Tibial nerve (tissue), 4 donors: ENCODE results near the gene MEF2C. TPM values are rescaled to one million over a fixed set of nuclear protein-coding genes. Genes with fewer than 3 reads are reported as not detected.

ENCODE experiments used
- DNase-seq, 2 donors: peaks; one replicate each; pipeline ENCODE4 v3.0.0-alpha.2; 2019; ENCODE audit warnings: low spot score in 2 of 2
- H3K27ac ChIP-seq, 4 donors: fragments of 200-600 bp; sonication (generic) in 3 of 4; one replicate each; pipeline ENCODE4 v1.5.1; 2017 to 2019; ENCODE audit warnings: mild to moderate bottlenecking in 1 of 4
- H3K27me3 ChIP-seq, 2 donors: fragments of 200-600 bp; sonication (generic) in 1 of 2; one replicate each; pipeline versions ENCODE4 v1.5.1 to v1.6.0; 2017 to 2019
- H3K36me3 ChIP-seq, 3 donors: fragments of 200-600 bp; sonication (generic); one replicate each; pipeline ENCODE4 v1.5.1; 2018 to 2019
- H3K4me1 ChIP-seq, 4 donors: fragments of 200-600 bp; sonication (generic) in 3 of 4; one replicate each; pipeline ENCODE4 v1.5.1; 2017 to 2019
- H3K4me3 ChIP-seq, 4 donors: fragments of 200-600 bp; sonication (generic) in 3 of 4; one replicate each; pipeline ENCODE4 v1.5.1; 2017 to 2019; ENCODE audit warnings: mild to moderate bottlenecking in 1 of 4, moderate library complexity in 1 of 4
- H3K9me3 ChIP-seq, 4 donors: fragments of 200-600 bp; sonication (generic) in 3 of 4; one replicate each; pipeline ENCODE4 v1.5.1; 2017 to 2019
- EP300 ChIP-seq, 2 donors: sonication (generic); formaldehyde crosslinking; IDR thresholded peaks; one replicate each; pipeline ENCODE4 v1.6.1; 2017; ENCODE audit warnings: antibody characterized with exemption in 2 of 2, mild to moderate bottlenecking in 1 of 2
- POLR2A ChIP-seq, 2 donors: fragments of 450-650 bp; IDR thresholded peaks; one replicate each; pipeline ENCODE4 v1.6.1; 2017; ENCODE audit warnings: antibody characterized with exemption in 2 of 2, mild to moderate bottlenecking in 2 of 2, moderate library complexity in 2 of 2
- WGBS, 2 donors: methylation state at CpG; one replicate each; pipeline ENCODE4 v1.1.5; 2018; 5-methylcytosine and 5-hydroxymethylcytosine counted together
- total RNA-seq, 4 donors: library from RNA; depleted of rRNA; stranded (reverse); fragments of >200 nt; gene quantifications; one replicate each; pipeline ENCODE4 v1.1.0, GENCODE V29; 2016
- TF ChIP-seq, protein P1 (sequence below), 5 experiments: fragments of 200-600 bp in 3 of 5; fragments of 450-650 bp in 2 of 5; sonication (generic) in 3 of 5; IDR thresholded peaks; one replicate each; pipeline ENCODE4 v1.5.1; 2016 to 2019; ENCODE audit warnings: antibody characterized with exemption in 5 of 5, mild to moderate bottlenecking in 3 of 5, moderate library complexity in 2 of 5

Gene MEF2C
- total RNA-seq, 4 donors from 2014 or later: 16.5 to 40.8 (median 29.1) TPM

DNA sequence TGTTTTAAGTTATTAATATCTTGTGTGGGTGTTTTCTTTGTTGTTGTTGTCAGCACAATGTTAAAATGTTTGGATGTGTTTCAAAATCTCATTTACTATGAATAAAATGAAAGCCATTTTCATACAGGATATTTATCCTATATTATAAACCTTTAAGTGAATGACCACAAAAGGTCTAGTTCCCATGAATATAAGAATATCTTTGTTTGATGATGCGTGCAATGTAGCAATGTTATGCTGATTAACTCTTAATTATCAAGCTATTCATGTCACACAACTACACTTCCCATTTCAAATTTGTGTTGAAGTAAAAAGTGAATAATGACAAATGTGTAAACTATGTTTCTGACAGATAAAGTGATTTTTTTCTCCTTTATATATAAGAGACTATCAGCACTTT lies 59.8 kb downstream of the MEF2C start:
- no peak for DNase-seq
- H3K36me3 ChIP-seq: no peaks in the 10 kb centered on the region
- peaks cover 0 to 40% (median 3%) of the 10 kb centered on the region in 4 donors for H3K4me1 ChIP-seq
- no peaks in the 10 kb centered on the region for H3K27me3 ChIP-seq
- H3K27ac ChIP-seq: peak overlapping the region in 2 of 4 donors; percentile 62 to 70
- TF ChIP-seq, protein P1, sequence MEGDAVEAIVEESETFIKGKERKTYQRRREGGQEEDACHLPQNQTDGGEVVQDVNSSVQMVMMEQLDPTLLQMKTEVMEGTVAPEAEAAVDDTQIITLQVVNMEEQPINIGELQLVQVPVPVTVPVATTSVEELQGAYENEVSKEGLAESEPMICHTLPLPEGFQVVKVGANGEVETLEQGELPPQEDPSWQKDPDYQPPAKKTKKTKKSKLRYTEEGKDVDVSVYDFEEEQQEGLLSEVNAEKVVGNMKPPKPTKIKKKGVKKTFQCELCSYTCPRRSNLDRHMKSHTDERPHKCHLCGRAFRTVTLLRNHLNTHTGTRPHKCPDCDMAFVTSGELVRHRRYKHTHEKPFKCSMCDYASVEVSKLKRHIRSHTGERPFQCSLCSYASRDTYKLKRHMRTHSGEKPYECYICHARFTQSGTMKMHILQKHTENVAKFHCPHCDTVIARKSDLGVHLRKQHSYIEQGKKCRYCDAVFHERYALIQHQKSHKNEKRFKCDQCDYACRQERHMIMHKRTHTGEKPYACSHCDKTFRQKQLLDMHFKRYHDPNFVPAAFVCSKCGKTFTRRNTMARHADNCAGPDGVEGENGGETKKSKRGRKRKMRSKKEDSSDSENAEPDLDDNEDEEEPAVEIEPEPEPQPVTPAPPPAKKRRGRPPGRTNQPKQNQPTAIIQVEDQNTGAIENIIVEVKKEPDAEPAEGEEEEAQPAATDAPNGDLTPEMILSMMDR (IDR thresholded peaks at IDR 0.05): no peak
- 58 to 68% methylated on average over 1 of the region's 1 CpG for WGBS, 2 donors
- no peak overlapping the region for H3K4me3 ChIP-seq
- H3K9me3 ChIP-seq: no peaks in the 10 kb centered on the region

DNA sequence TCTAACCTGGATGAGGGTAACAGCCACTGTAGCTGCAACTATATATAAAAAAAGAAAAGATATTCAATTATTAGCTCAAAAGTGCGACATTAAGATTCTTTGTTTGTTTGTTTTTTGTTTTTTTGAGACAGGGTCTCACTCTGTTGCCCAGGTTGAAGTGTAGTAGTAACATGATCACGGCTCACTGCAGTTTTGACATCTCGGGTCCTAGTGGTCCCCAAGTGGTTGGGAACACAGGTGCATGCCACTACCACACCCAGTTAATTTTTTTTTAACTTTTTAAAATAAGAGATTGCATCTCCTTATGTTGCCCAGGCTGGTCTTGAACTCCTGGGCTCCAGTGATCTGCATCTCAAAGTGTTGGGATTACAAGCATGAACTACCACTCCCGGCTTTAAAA lies 61.8 kb downstream of the MEF2C start:
- TF ChIP-seq POLR2A (IDR thresholded peaks at IDR 0.05) (no peak), EP300 (IDR thresholded peaks at IDR 0.05) (no peak)
- TF ChIP-seq, protein P1 (IDR thresholded peaks at IDR 0.05): no peak
- H3K27me3 ChIP-seq: no peaks in the 10 kb centered on the region
- H3K4me1 ChIP-seq: peaks cover 0 to 25% (median 2%) of the 10 kb centered on the region in 4 donors
- no peak for DNase-seq
- H3K27ac ChIP-seq: no peak overlapping the region
- H3K36me3 ChIP-seq: no peaks in the 10 kb centered on the region
- H3K4me3 ChIP-seq: no peak overlapping the region
- WGBS, 2 donors: 96 to 99% methylated on average over 4 of the region's 4 CpGs
- H3K9me3 ChIP-seq: no peaks in the 10 kb centered on the region

DNA sequence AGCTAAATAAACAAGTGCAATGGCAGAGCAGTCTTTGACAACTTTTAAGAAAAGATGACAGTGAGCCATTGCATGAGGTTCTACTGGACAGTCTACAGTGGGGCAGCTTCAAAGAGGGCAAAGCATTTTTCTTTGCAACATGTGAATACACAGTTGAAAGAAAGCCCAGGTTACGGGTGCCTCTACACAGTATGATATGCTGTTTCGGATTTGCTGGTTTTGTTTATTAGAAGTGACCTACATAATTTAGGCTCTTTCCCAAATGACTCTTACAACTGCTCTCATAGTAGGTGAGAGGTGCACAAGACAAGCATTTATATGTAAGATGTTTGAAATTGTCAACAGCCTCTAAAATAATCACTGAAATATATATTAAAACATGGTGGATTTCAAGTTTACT lies 62.4 kb downstream of the MEF2C start:
- DNase-seq: no peak
- Histone ChIP-seq H3K4me1 (peaks cover 0 to 25% (median 1%) of the 10 kb centered on the region in 4 donors), H3K27ac (no peak overlapping the region), H3K4me3 (no peak overlapping the region), H3K9me3 (no peaks in the 10 kb centered on the region), H3K27me3 (no peaks in the 10 kb centered on the region), H3K36me3 (no peaks in the 10 kb centered on the region)
- TF ChIP-seq POLR2A (IDR thresholded peaks at IDR 0.05): no peak
- TF ChIP-seq, protein P1 (IDR thresholded peaks at IDR 0.05): no peak
- TF ChIP-seq EP300 (IDR thresholded peaks at IDR 0.05): no peak
- 93% methylated on average over 2 of the region's 2 CpGs for WGBS, 2 donors

DNA sequence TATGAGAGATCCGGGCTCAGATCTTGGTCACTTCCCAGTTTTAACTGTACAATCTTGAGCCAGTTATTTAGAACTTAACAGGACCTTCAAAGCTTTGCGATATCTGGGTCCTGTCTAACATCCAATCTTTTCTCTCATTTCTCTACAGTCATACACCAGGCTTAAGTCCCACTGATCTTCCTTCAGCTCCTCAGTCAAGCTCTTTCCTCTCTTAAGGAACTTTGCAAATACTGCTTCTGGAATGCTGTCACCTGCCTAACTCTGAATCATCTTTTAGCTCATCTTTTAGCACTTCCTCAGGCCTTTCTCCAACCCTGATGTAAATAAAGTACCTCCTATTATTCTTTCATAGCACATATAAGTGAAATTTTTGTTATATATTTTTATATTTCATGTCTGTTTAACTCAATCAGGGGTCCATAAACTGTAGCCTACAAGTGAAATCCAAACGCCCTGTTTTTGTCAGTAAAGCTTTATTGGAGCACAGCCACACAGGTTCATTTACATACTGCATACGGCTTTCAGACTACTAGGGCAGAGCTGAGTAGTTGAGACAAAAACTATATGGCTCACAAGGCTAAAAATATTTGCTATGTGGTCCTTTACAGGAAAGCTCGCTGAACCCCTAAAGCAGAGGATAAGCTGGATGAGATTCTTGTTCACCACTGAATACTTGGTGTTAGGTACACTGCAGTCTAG lies 63.5 kb downstream of the MEF2C start:
- DNase-seq: no peak
- no peaks in the 10 kb centered on the region for H3K9me3 ChIP-seq
- TF ChIP-seq, protein P1 (IDR thresholded peaks at IDR 0.05): no peak
- TF ChIP-seq POLR2A (IDR thresholded peaks at IDR 0.05) (no peak), EP300 (IDR thresholded peaks at IDR 0.05) (no peak)
- no peak overlapping the region for H3K27ac ChIP-seq
- no peaks in the 10 kb centered on the region for H3K27me3 ChIP-seq
- no peak overlapping the region for H3K4me3 ChIP-seq
- WGBS, 2 donors: 84 to 85% methylated on average over 5 of the region's 5 CpGs
- H3K4me1 ChIP-seq: peaks cover 0 to 27% (median 0%) of the 10 kb centered on the region in 4 donors
- H3K36me3 ChIP-seq: no peaks in the 10 kb centered on the region

DNA sequence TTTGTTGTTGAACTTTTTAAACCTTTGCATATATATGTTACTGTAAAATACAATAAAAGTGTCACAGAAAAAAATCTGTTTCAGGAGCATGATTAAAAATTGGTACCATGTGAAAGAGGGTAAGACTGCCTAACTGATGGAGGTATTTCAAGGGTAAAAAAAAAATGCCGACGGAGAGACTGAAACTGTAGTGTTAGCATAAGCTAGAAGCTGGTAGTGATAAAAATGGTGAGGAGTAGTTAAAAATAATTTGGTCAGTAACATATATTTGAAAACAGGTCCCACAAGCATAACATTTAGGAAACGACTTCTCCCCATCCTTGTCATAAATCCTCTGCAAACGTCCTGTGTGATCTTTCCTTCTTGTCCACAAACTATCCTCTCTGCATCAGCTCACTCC lies 64.7 kb downstream of the MEF2C start:
- peaks cover 0 to 31% (median 3%) of the 10 kb centered on the region in 4 donors for H3K4me1 ChIP-seq
- H3K27ac ChIP-seq: no peak overlapping the region
- no peak for DNase-seq
- H3K36me3 ChIP-seq: no peaks in the 10 kb centered on the region
- no peaks in the 10 kb centered on the region for H3K9me3 ChIP-seq
- H3K27me3 ChIP-seq: no peaks in the 10 kb centered on the region
- H3K4me3 ChIP-seq: no peak overlapping the region
- TF ChIP-seq, protein P1 (IDR thresholded peaks at IDR 0.05): no peak
- TF ChIP-seq EP300 (IDR thresholded peaks at IDR 0.05) (no peak), POLR2A (IDR thresholded peaks at IDR 0.05) (no peak)
- 72 to 76% methylated on average over 4 of the region's 4 CpGs for WGBS, 2 donors
